HepG2 (cell line): ENCODE results near the gene CRYM. TPM values are rescaled to one million over a fixed set of nuclear protein-coding genes. Genes with fewer than 3 reads are reported as not detected.

Experiments used
- HDAC2 ChIP-seq: sonication (generic); formaldehyde crosslinking; IDR thresholded peaks from 2 replicates; pipeline ENCODE4 v1.4.0; 2020; ENCODE audit warnings: missing genetic modification reagents
- KDM2A ChIP-seq: sonication (generic); formaldehyde crosslinking; IDR thresholded peaks from 2 replicates; pipeline ENCODE4 v1.4.0; 2020; ENCODE audit warnings: low read depth, missing genetic modification reagents, borderline replicate concordance
- MXI1 ChIP-seq: IDR thresholded peaks from 3 replicates; pipeline ENCODE4 v1.6.1; 2012; ENCODE audit warnings: low read depth, low read length, inconsistent platforms, borderline replicate concordance
- NFRKB ChIP-seq: fragments of 450-650 bp; IDR thresholded peaks from 2 replicates; pipeline ENCODE4 v1.6.1; 2017
- PITX1 ChIP-seq: sonication (generic); formaldehyde crosslinking; IDR thresholded peaks from 2 replicates; pipeline ENCODE4 v1.5.1; 2020; ENCODE audit warnings: mild to moderate bottlenecking, missing genetic modification reagents
- SAP130 ChIP-seq: IDR thresholded peaks from 2 replicates; pipeline ENCODE4 v1.6.1; 2016; ENCODE audit warnings: low read depth
- SATB2 ChIP-seq: sonication (generic); formaldehyde crosslinking; IDR thresholded peaks from 2 replicates; pipeline ENCODE4 v1.5.0; 2020; ENCODE audit warnings: missing genetic modification reagents
- TEAD3 ChIP-seq: optimal IDR thresholded peaks from 2 replicates; pipeline ENCODE3; 2016; ENCODE audit warnings: borderline replicate concordance
- ZNF431 ChIP-seq: sonication (generic); formaldehyde crosslinking; IDR thresholded peaks from 2 replicates; pipeline ENCODE4 v1.9.0; 2022; ENCODE audit warnings: missing genetic modification reagents, low read depth, mild to moderate bottlenecking, borderline replicate concordance
- ZNF549 ChIP-seq: sonication (generic); formaldehyde crosslinking; IDR thresholded peaks from 2 replicates; pipeline ENCODE4 v1.5.0; 2020; ENCODE audit warnings: missing genetic modification reagents
- ZNF605 ChIP-seq: sonication (generic); formaldehyde crosslinking; IDR thresholded peaks from 2 replicates; pipeline ENCODE4 v1.8.0; 2022; ENCODE audit warnings: mild to moderate bottlenecking, missing genetic modification reagents
- ZNF772 ChIP-seq: sonication (generic); formaldehyde crosslinking; IDR thresholded peaks from 2 replicates; pipeline ENCODE4 v1.5.0; 2020; ENCODE audit warnings: mild to moderate bottlenecking, missing genetic modification reagents
- polyA plus RNA-seq, 8 experiments: library from polyadenylated mRNA; depleted of rRNA in 3 of 8; stranded (reverse) in 7 of 8; unstranded in 1 of 8; fragments of >200 nt; fragmentation: Illumina TruSeq in 4 of 8; extraction: Trizol in 4 of 8; gene quantifications; 2 replicates each; pipeline versions ENCODE4 v1.2.1 to v1.2.3, GENCODE V29; 2011 to 2016; ENCODE audit warnings: low read depth in 4 of 8, missing spikeins in 1 of 8, mixed read lengths in 1 of 8; ENCODE audit not compliant: insufficient read depth in 1 of 8
- total RNA-seq, 5 experiments: library from RNA; depleted of rRNA; stranded (reverse); fragments of >200 nt; fragmentation: Illumina TruSeq; extraction: Trizol; gene quantifications; 2 replicates each; pipeline ENCODE4 v1.2.3, GENCODE V29; 2016; ENCODE audit warnings: low read depth in 1 of 5
- TF ChIP-seq, protein P1 (sequence below): sonication (generic); formaldehyde crosslinking; IDR thresholded peaks from 2 replicates; pipeline ENCODE4 v1.4.0; 2020; ENCODE audit warnings: missing genetic modification reagents, mild to moderate bottlenecking, borderline replicate concordance
- TF ChIP-seq, protein P2 (sequence below): sonication (generic); formaldehyde crosslinking; IDR thresholded peaks from 2 replicates; pipeline ENCODE4 v1.4.0; 2020; ENCODE audit warnings: low read depth, mild to moderate bottlenecking, missing genetic modification reagents
- TF ChIP-seq, protein P3 (sequence below), 2 experiments: sonication (generic) in 1 of 2; formaldehyde crosslinking in 1 of 2; IDR thresholded peaks; 2 replicates each; pipeline versions ENCODE4 v1.4.0 to v1.6.1; 2018 to 2020; ENCODE audit warnings: missing genetic modification reagents in 2 of 2, borderline replicate concordance in 1 of 2, low read depth in 1 of 2, mild to moderate bottlenecking in 1 of 2, missing biosample characterization in 1 of 2
- TF ChIP-seq, protein P4 (sequence below): sonication (generic); formaldehyde crosslinking; IDR thresholded peaks from 2 replicates; pipeline ENCODE4 v1.5.1; 2020; ENCODE audit warnings: mild to moderate bottlenecking, missing genetic modification reagents, moderate library complexity
- TF ChIP-seq, protein P5 (sequence below): sonication (generic); formaldehyde crosslinking; IDR thresholded peaks from 2 replicates; pipeline ENCODE4 v1.4.0; 2020; ENCODE audit warnings: missing genetic modification reagents, mild to moderate bottlenecking, borderline replicate concordance
- TF ChIP-seq, protein P6 (sequence below): IDR thresholded peaks from 2 replicates; pipeline ENCODE4 v1.6.1; 2016

CRYM gene
- total and polyA plus RNA-seq, 2 of the 13 experiments (the other 11 are each of a cell fraction or from before 2014, with no cell fraction given) = 1.9 to 2.2 TPM

DNA sequence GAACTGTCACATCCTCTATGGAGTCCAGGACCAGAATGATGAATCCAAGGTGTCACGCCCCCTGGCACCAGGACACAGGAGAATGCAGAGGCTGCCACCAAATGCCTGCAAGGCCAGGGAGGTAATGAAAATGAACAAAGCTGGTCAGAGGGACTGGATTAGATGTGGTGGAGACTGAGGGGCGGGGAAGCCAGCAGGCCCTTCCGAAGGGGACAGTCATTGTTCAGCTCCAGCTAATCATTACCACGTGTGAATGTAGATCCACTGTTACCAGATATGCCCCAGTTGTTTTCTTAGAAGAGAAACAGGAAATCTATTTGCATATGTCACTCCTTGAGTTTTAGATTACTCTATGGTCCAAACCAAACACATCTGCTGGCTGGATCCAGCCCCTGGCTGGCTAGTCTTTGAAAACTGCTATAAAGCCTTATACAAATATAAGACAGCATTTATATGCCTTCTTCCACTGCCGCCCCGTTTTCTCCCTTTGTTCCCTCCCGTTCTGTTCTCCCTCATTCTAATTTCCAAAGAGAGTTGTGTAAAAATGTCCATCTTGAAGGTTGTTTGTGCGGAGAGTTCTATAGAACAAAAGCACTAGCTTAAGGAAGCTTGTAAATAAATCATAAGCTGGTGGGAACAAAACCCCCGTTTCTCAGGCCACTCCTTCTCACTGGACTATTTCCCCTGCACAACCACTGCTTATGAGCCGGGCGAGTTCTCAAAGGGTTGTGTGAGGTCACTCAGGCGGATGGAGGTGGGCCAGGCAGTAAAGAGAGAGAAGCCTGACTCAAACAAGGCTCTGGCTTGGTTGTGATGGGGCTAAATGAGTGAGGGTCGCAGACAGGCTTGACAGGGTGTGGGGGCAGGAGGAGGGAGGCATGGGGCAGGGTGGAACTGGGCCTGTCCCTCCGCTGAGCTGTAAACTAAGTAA is 14.2 kb downstream of the CRYM start (continued):
- TF ChIP-seq ZNF605 (CRISPR knock-in tag) (no peak; the same call in 1 of the 2 replicates), SATB2 (CRISPR knock-in tag) (peak; percentile 53; the same call in 1 of the 2 replicates), NFRKB (no peak), ZNF549 (no peak), ZNF772 (no peak), TEAD3 (CRISPR knock-in tag) (peak; percentile 7), HDAC2 (CRISPR knock-in tag) (peak; percentile 38; the same call in 1 of the 2 replicates), ZNF431 (CRISPR knock-in tag) (peak; percentile 48; the same call in 1 of the 2 replicates), PITX1 (CRISPR knock-in tag) (no peak), MXI1 (peak; percentile 86; the same call in 2 of the 3 replicates), KDM2A (CRISPR knock-in tag) (no peak), SAP130 (CRISPR knock-in tag) (peak; percentile 81)
- TF ChIP-seq, protein P1, sequence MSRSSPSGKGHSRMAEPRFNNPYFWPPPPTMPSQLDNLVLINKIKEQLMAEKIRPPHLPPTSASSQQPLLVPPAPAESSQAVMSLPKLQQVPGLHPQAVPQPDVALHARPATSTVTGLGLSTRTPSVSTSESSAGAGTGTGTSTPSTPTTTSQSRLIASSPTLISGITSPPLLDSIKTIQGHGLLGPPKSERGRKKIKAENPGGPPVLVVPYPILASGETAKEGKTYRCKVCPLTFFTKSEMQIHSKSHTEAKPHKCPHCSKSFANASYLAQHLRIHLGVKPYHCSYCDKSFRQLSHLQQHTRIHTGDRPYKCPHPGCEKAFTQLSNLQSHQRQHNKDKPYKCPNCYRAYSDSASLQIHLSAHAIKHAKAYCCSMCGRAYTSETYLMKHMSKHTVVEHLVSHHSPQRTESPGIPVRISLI (CRISPR knock-in tag) = no peak
- TF ChIP-seq, protein P2, sequence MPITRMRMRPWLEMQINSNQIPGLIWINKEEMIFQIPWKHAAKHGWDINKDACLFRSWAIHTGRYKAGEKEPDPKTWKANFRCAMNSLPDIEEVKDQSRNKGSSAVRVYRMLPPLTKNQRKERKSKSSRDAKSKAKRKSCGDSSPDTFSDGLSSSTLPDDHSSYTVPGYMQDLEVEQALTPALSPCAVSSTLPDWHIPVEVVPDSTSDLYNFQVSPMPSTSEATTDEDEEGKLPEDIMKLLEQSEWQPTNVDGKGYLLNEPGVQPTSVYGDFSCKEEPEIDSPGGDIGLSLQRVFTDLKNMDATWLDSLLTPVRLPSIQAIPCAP (CRISPR knock-in tag) = no peak
- TF ChIP-seq, protein P3, sequence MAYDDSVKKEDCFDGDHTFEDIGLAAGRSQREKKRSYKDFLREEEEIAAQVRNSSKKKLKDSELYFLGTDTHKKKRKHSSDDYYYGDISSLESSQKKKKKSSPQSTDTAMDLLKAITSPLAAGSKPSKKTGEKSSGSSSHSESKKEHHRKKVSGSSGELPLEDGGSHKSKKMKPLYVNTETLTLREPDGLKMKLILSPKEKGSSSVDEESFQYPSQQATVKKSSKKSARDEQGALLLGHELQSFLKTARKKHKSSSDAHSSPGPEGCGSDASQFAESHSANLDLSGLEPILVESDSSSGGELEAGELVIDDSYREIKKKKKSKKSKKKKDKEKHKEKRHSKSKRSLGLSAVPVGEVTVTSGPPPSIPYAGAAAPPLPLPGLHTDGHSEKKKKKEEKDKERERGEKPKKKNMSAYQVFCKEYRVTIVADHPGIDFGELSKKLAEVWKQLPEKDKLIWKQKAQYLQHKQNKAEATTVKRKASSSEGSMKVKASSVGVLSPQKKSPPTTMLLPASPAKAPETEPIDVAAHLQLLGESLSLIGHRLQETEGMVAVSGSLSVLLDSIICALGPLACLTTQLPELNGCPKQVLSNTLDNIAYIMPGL (CRISPR knock-in tag; IDR thresholded peaks at IDR 0.05; ENCODE audit: borderline replicate concordance in 1 of 2, low read depth in 1 of 2) = peak; percentile 1 to 23; a peak in 1 of 4 replicates
- TF ChIP-seq, protein P4, sequence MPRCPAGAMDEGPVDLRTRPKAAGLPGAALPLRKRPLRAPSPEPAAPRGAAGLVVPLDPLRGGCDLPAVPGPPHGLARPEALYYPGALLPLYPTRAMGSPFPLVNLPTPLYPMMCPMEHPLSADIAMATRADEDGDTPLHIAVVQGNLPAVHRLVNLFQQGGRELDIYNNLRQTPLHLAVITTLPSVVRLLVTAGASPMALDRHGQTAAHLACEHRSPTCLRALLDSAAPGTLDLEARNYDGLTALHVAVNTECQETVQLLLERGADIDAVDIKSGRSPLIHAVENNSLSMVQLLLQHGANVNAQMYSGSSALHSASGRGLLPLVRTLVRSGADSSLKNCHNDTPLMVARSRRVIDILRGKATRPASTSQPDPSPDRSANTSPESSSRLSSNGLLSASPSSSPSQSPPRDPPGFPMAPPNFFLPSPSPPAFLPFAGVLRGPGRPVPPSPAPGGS (CRISPR knock-in tag) = no peak
- TF ChIP-seq, protein P5, sequence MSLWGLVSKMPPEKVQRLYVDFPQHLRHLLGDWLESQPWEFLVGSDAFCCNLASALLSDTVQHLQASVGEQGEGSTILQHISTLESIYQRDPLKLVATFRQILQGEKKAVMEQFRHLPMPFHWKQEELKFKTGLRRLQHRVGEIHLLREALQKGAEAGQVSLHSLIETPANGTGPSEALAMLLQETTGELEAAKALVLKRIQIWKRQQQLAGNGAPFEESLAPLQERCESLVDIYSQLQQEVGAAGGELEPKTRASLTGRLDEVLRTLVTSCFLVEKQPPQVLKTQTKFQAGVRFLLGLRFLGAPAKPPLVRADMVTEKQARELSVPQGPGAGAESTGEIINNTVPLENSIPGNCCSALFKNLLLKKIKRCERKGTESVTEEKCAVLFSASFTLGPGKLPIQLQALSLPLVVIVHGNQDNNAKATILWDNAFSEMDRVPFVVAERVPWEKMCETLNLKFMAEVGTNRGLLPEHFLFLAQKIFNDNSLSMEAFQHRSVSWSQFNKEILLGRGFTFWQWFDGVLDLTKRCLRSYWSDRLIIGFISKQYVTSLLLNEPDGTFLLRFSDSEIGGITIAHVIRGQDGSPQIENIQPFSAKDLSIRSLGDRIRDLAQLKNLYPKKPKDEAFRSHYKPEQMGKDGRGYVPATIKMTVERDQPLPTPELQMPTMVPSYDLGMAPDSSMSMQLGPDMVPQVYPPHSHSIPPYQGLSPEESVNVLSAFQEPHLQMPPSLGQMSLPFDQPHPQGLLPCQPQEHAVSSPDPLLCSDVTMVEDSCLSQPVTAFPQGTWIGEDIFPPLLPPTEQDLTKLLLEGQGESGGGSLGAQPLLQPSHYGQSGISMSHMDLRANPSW = 0 out of 2 replicates have a peak, but pooled peaks have one; percentile 76
- TF ChIP-seq, protein P6, sequence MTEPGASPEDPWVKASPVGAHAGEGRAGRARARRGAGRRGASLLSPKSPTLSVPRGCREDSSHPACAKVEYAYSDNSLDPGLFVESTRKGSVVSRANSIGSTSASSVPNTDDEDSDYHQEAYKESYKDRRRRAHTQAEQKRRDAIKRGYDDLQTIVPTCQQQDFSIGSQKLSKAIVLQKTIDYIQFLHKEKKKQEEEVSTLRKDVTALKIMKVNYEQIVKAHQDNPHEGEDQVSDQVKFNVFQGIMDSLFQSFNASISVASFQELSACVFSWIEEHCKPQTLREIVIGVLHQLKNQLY = no peak
